C4-2B (cell line): ENCODE measurements around the gene ARL4C.

ENCODE experiments used
- CTCF ChIP-seq: fragments of 450-650 bp; conservative IDR thresholded peaks from 2 replicates; pipeline ENCODE4 v1.5.1; 2017; ENCODE audit warnings: mild to moderate bottlenecking
- ZFX ChIP-seq: fragments of 450-650 bp; IDR thresholded peaks from 2 replicates; pipeline ENCODE4 v1.6.1; 2017

GRCh38 chr2:234474654-234475053 is 22.2 kb downstream of the ARL4C start:
- TF ChIP-seq CTCF (no peak), ZFX (no peak)
